Measurements from ENCODE around the gene PLA2G4B.

Gene PLA2G4B

DNA sequence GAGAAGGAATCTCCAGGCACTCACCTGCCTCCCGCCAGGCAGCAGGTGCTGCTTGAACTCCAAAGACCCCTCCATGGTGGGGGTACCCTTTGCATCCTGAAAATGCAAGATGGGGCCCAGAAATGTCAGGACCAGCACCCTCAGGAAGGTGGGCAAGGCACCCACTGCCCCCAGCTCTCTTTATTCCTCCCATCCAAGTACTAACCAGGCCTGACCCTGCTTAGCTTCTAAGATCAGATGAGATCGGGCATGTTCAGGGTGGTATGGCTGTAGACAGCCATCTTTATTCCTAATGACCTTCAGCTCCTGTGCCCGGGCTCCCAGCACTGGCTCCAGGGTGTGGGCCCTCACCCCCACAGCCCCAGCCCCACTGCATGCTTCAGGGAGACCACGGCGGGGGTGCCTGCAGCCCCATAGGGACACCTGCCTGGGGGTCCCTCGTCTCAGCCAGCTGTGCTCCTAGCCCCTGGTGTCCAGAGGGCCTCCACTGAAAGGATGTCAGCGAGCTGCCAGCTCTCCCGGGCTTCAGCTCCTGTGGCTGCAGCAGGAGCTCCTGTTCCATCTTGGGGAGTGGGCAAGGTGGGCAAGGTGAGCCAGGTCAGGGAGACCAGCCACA, 13.2 kb downstream of the PLA2G4B start:
- no peak for DNase-seq

DNA sequence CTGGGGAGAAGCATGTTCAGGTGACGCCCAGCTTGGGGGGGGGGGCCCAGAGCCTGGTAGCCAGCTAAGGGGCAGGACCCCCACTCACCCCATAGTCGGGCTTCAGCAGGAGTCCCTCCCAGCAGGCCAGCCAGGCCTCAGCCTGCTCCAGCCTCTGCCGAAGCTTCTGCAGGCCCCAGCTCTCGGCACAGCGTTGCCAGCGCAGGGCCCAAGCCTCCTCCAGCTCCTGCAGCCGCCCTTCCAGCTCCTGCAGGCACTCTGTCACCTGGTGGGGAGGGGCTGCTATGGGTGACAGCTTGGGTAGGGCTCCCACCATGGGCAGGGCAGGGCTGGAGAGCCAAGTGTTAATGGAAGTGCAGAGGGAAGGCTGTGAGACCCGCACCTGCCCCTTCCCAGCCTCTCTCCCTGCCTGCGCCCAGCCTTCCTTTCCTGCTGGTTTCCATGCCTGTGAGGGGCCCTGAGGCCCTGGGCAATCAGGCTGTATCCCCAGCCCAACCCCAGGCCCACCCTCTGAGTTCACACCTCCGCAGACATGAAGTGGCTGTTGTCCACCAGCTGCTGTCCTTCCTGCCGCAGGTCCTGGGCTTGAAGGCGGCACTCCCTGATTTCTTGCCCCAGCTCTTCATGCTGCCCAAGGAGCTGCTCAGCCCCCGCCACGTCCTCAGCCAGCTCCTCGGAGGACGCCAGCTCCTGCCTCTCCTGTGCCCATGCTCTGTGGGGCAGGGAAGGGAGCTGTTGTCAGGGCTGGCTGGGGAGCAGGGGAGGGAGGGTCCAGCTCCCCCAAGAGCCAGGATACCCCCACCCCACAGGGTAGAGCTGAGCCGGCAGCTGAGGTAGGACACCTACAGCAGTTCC, 14.3 kb downstream of the PLA2G4B start:
- no peak for DNase-seq

DNA sequence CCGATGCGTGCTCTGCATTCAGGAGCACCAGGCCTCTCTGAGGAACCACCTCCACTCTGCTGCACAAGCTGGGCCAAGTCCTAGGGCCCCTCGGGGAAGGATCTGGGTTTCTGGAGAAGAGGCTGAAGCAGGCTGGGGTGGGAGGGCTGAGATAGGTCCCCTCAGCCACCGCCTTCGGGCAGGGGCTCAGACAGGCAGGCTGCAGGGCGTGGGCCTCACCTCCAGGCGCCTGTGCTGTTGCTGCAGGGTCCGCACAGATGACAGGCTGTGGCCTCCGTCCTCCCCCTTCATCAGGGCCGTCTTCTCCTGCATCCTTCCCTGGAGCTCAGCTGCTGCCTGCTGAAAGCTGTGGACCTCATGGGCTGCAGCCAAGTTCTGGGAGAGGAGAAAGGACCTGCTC, 15.2 kb downstream of the PLA2G4B start:
- DNase-seq, result no peak

DNA sequence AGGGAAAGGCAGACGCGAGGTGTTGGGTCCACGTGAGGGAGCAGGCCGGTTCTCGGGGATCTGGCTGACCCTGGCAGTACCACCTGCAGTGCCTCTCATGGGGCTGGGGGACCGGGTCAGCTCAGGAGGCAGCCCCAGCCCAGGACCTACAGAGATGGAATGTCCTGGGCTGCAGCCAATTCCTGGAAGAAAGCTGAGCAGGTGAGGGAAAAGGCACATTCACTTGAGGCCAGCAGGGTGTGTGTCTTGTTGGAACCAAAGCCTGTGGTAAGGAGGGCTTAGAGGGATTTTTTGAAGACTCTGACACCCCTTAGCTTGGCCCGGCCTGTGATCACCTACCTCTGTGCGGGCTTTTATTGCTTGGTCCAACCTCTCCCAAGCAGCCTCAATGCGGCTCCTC, 15.8 kb downstream of the PLA2G4B start:
- DNase-seq, result no peak

DNA sequence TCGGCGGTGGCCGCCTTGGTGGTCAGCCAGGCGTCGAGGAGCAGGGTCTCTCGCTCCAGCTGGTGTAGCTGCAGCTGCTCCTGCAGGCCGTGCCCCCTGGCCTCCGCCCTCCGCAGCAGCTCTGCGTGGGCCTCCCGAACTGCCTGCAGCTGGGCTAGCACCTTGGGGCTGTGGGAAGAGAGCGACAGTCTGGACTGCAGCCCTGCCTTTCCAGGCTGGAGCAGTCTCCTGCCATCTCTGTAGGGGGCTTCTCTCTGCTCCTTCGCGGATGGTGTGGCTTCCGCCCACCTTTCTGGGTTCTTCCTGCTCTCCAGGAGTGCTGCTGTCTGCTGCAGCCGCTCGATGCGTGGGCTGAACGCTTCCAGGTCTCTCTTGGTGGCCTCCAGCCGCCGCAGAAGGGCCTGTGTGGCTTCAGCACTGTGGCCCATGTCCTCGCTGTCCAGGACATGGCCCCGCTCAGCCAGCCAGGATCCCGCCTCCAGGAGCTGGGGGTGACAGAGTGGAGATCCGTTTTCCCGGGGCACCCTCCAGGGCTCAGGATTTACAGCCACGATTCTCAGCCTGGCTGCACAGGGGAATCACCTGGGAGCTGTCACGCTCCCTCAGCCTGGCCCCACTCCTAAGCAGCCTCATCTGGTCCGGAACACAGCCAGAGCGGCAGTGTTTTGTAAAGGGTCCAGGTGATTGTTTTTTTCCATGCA, 16.8 kb downstream of the PLA2G4B start:
- DNase-seq, result no peak

DNA sequence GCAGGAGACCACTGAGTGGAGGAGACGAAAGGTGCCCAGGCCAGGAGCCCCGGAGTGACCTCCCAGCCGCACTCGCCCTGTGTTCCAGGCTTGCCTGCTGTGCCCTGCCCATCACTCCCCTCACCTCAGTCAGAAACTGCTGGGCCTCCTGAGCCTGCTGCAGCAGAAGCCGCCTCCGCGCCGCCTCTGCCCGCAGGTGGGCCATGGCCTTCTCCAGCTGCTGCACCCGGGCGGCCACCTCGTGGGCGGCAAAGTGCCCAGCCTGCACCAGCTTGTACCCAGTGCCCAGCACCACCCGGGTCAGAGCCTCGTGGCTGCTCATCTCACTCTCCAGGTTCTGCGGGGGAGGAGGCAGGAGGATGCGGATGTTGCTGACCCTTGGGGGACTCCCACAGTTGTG, 17.6 kb downstream of the PLA2G4B start:
- DNase-seq, result no peak

DNA sequence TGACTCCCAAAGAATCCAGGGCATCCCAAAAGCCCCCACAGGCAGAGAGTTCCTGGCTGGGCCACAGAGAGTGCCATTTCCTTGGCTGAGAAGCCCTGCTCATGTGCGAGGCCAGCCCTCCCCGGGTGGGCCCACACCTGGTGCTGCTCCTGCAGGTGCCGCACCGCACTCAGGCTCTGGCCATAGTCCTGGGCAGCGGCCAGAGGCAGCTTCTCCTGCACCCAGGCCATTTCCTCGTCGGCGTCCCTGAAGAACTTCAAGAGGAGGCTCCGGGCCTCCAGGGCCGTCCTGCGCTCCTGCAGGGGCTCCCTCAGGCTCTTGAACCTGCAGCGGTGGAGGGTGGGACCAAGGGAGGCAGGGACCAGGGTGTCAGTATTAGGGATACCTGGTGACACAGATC, 18.1 kb downstream of the PLA2G4B start:
- DNase-seq, result no peak

DNA sequence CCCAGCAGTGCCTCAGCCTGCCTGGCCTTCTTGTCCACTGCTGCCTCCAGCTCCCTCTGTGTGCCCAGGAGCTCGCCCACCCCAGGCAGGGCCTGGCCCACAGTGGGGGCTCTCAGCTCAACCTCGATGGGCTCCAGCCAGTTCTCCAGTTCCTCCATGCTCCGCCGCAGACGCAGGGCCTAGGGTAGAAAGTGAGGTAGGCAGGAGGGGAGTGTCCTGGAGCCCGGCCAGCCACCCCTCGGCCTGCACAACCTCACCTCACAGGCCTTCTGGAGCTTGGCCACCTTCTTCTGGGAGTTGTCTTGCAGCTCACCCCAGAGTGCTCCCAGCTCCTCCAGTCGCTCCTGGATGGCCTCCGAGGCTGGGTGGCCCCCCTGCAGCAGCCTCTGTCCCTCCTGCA, 18.7 kb downstream of the PLA2G4B start:
- no peak for DNase-seq

DNA sequence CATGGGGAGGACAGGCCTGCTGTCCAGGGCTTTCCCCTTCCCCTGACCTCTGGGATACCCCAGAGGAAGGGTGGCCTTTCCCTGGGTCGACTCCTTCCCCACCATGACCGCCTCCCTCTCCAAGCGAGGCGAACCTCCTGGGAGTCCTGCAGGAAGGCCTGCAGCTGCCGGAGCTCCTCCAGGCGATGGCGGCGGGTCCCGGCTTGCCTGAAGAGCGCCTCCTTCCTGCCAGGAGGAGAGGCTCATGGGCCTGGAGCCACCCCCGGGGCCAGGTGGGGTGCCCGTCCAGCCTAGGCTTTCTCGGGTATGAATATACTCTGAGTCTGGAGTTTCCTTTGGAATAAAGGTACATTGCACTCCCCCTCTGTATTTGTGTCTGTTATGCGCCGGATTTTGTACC, 20.1 kb downstream of the PLA2G4B start:
- DNase-seq, result no peak

DNA sequence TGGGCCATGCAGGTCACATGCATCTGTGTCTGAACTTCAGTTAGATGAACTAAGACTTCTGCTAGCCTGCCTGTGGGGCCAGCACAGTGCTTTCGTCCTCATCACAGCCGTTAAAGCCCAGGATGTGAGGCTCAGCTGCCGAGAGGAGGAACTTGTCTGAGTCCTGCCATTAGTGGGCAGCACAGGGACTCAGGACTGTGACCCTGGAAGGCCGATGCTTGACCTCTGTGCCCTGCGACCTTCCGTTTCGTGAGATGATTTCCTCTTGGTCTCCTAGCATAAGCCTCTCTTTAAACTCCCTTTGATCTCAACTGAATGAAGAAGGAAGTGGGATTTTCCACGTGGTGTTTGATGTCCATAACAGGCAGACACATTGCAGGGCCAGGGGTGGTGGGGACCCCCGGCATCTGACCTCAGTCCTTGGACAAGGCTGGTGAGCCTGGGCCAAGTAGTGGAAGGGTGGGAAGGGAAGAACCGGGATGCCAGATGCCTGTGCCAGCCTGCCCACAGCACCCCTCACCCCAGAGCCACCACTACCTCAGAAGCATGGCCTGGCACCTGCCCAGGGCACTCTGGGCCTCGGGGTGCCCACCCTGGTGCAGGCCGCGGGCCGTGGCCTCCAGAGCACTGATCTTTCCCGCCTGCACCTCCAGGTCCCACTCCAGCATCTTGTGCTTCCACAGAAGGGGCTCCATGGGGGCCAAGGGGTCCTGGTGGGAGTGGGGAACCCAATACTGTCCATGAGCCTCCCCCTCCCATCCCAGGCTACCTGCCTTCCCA, 21.6 kb downstream of the PLA2G4B start:
- no peak for DNase-seq

DNA sequence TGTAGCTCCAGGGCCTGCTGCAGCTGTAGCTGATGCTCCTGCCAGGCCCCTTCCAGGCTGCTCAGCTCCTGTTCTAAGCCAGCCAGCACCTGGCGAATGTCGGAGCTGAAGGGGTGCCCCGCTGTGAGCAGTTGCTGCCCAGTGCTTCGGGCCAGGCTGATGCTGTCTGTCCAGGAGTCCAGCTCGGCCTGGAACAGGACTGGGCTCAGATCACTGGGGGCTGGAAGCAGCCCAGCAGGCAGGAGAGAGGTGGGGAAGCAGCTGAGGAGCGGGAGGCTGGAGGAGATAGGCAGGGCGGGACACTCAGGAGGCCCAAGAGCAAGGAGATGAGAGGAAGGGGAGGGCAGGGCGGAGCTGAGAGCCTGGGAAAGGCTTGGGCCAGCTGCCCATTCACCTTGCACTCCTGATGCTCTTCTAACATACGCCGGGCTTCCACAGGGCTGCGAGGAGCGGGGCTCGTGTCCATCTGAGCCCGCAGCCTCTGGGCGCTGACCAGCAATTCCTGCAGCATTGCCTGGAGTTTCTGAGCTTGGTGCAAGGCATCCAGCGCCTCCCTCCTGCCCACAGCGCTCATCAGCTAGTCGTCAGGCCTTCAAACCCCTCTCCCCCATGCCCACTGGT, 23.2 kb downstream of the PLA2G4B start:
- DNase-seq, result no peak

DNA sequence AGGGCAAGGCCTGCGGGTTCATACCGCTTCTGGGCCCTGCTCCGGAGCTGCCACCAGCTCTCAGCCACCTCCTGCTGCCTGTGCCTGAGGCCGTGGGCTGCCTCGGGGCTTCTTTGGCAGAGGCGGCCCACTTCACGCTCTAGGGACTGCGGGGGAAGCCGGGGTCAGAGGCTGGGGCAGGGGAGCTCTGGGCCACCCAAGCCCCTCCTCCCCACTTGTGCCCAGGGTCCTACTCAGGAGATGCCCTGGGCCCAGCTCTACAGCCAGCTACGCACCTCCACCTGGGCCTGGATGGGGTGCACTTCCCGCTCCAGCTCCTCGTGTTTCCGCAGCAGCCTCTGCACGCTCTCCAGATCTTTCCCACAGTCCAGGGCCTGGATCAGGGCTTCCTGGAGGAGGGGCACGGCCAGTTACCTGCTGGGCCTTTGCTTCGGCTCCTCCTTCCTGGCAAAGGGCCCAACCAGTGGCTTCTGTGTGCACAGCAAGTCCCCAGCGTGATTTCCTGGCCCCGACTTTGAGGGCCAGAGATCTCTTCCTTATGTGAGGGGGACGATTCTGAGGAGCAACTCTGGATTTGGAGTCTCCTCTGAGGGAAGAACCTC, 24.0 kb downstream of the PLA2G4B start:
- no peak for DNase-seq

DNA sequence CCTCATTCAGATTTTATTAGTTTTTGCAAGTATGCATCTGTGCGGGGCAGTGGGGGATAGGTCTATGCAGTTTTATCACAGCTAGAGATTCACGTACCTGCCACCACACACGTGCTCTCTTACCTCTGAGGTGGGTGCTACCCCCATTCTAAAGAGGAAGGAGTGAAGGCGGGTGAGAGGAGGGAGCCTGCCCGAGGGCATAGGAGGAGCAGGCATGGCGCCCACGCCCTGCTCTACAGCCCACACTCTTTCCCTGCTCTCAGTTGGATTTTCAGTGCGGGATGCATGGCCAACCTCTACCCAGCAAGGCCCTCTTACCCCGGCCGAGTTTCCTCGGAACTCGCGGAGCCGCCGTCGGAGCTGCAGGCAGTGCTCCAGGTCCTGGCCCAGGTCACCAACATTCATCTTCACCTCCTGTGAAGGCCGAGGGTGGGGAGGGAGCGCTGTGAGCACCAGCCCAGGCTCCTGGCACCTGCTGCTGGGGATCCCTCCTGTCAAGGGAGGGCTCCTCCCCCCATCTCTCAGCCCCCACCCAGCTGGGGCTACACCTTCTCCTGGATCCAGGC, 26.9 kb downstream of the PLA2G4B start:
- no peak for DNase-seq

DNA sequence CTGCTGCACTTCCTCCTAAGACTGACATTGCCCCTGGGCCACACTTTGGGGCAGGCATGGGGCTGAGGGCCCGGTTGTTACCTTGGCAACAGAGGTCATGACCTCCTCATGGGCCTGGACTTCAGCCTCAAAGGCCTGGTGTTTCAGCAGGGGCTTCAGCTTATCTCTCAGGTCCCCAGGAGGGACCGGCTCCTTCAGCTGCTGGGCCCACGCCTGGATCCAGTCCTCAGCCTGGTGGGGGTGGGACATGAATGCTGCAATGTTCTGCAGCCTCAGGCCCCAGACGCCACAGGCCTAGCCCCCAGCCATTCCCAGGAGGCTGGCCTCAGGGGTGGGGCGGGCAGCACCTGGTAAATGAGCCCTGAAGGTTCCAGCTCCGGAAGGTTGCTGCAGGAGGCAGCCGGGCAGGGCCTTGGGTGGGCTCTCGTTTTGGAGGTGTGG, 27.6 kb downstream of the PLA2G4B start:
- no peak for DNase-seq

DNA sequence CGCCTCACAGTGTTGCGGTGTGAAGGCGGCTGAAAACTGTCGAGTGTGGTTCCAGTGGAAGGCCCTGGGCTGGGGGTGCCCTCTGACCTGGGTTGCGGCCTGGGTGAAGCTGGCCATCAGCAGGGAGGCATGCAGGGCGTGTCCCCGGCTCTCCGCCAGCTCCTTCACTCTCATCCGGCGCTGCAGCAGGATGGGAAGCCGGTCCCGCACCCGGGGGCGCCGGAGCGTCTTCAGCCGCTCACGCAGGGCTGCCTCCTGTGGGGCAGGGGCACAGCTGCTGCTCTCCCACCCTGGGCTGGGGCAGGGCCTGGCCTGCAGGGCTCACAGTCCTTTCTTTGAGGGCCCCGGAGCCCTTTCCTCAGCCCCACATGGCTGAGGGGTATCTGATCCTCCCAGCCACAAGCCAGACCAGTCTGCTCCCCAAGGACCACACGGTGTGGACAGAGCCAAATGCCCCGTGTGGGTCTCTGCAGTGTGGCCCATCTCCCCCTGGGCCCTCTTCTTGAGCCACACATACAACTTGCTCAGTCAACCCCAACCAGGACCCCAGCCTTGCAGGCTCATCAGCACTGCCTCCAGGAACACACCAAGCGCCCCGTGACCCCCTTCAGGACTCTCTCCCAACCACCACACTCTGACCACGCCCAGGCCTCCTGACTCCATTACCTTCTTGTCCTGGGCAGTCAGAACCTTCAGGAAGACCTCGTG, 28.4 kb downstream of the PLA2G4B start:
- DNase-seq, result no peak

DNA sequence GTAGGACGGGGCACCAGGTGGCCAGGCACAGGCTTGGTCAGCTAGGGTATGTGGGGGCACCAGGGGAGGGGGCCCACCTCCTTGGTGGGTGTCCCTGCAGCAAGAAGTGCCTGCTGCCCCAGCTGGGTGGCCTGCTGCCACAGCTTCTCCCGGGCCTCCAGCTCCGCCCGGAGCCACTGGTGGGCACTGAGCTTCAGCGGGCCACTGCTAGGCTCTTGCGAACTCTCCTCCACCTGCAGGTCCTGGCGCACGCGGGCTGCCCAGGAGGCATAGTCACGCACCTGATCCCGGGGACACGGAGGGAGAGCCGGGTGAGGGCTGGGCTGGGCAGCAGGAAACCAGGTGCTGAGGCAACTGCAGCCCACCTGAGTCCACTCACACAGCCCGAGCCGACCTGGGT, 29.7 kb downstream of the PLA2G4B start:
- DNase-seq, result no peak

DNA sequence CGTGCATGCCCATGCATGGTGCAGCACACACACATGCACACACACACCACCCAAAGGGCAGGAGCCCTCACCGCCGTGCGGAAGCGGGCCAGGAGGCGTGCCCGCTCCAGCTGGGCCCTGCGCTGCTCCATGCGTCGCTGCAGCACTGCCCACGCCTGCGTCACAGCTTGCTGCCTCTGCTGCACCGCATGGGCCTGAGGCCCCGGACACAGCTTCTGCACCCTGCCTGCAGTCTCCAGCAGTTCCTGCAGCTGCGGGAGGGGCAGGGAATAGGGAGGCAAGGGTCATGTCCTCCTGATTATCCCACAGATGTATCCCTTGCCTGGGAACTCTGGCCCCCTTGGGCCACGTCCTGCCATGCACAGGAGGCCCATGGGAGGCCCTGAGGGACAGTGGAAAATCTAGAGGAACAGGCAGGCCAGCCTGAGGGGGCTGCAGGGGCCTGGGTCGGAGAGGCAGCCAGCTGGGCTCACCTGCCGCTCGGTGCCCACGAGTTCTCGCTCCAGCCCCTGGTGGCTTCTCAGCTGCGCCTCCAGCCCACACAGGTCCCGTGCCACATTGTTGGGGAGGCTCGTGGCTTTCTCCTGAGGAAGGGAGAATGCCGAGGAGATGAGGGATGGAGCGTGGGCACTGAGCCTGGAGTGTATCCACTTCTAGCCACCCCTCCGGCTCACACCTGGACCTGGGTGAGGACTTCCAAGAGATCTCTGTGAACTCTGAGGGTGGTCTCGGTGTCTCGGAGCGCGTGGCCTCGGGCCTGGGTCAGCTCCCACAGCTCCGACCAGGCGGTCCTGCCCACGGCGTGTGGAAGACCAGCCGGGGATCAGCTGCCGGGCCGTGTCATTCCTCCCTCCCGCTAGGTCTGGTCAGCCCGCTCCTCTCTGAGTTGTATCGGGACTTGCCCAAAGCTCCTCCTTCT, 31.4 kb downstream of the PLA2G4B start:
- DNase-seq, result no peak

DNA sequence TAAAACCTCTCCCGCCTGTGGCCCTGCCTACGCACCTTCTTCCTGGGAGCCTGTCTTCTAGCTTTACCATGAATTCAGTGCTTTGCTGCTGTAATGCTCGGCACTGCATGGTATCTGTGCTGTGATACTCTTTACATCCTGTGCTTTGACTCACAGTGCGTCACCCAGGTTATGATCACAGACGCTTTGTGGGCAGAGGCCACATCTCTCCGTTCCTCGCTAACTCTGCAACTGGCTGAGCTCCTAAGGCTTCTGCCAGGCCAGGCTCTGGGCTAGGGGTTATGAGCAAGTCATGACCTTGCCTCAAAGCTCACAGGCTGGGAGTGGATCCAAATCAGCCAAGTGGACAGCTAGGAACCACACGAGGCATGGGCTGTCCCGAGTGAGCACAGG, 32.0 kb downstream of the PLA2G4B start:
- DNase-seq, result peak; percentile 47

DNA sequence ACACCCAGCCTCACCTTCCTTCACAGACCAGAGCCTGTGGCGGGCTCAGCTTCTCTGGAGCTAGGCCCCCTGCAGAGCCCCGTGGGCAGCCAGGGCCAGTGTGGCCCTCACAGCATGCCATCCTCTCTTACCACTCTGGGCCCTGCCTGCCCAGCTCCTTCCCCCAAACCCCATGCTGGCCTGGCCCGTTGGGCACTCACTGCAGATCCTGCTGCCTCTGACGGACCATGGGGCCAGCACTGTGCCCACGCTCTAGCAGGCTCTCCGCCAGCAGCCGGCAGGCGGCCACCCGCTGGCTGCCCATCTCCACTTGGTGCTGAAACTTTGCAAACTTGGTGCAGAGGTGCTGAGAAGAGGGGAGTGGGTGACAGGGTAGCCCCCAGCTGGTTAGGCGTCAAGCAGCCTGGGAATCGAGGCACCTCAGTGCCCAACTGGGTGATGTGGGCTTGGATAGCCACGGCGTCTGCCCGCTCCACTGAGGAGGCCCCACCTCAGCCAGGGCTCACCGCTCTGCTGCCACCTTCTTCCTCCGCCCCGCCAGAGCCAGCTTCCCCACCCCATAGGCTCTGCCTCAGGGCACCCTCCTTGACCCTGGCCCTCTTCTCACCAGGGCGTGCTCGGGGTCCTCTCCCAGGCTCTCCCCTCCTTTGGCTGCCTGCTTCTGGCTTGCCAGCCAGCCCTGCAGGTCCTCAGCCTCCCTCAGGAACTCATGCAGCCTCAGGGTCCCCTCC, 32.7 kb downstream of the PLA2G4B start:
- DNase-seq, result no peak

All from stimulated activated naive CD4-positive, alpha-beta T cell treated with Interleukin-2 at 50 U/mL for 16 hours (primary cell).